ENCODE measurements around the gene UPP2. TPM values are rescaled to one million over a fixed set of nuclear protein-coding genes. Genes with fewer than 3 reads are reported as not detected.
A peak's percentile ranks its signal among the peaks of the same experiment; 100 is the strongest.

UPP2 gene
- total and polyA plus RNA-seq, 2 of the 13 experiments (the other 11 are each of a cell fraction or from before 2014, with no cell fraction given): 0.07 to 0.28 TPM

- TF ChIP-seq RBM39 (IDR thresholded peaks at IDR 0.05; ENCODE audit: low read depth, low read length, poor library complexity, severe bottlenecking) (no peak), PAX8 (CRISPR knock-in tag; IDR thresholded peaks at IDR 0.05; ENCODE audit: borderline replicate concordance) (no peak), MIER2 (CRISPR knock-in tag; IDR thresholded peaks at IDR 0.05) (peak; percentile 84), DR1 (CRISPR knock-in tag; IDR thresholded peaks at IDR 0.05) (no peak; the same call in 1 of the 2 replicates), ZNF550 (CRISPR knock-in tag; IDR thresholded peaks at IDR 0.05; ENCODE audit: borderline replicate concordance) (no peak), ZFP91 (CRISPR knock-in tag; IDR thresholded peaks at IDR 0.05; ENCODE audit: borderline replicate concordance) (no peak), U2AF2 (IDR thresholded peaks at IDR 0.05; ENCODE audit: low read depth, low read length) (no peak), ZNF563 (CRISPR knock-in tag; IDR thresholded peaks at IDR 0.05) (no peak), ZNF713 (CRISPR knock-in tag; IDR thresholded peaks at IDR 0.05) (no peak), RBFOX2 (IDR thresholded peaks at IDR 0.05; ENCODE audit: low read depth, low read length) (no peak; the same call in 1 of the 2 replicates), HNF4G (IDR thresholded peaks at IDR 0.05; ENCODE audit: borderline replicate concordance, low read depth, low read length) (peak; percentile 99), HNF4G (CRISPR knock-in tag; IDR thresholded peaks at IDR 0.05; ENCODE audit: borderline replicate concordance, low read depth) (peak; percentile 95), REXO4 (CRISPR knock-in tag; IDR thresholded peaks at IDR 0.05; ENCODE audit: borderline replicate concordance) (no peak), HNRNPK (IDR thresholded peaks at IDR 0.05; ENCODE audit: low read depth, low read length, poor library complexity, severe bottlenecking) (no peak), ZNF274 (CRISPR knock-in tag; IDR thresholded peaks at IDR 0.05) (no peak; the same call in 1 of the 2 replicates), ESRRA (CRISPR knock-in tag; IDR thresholded peaks at IDR 0.05; ENCODE audit: low read depth) (peak; percentile 26; the same call in 1 of the 2 replicates), ATF3 (CRISPR knock-in tag; IDR thresholded peaks at IDR 0.05) (0 out of 2 replicates have a peak, but pooled peaks have one; percentile 55), ZNF629 (CRISPR knock-in tag; conservative IDR thresholded peaks at IDR 0.05) (no peak), CEBPZ (IDR thresholded peaks at IDR 0.05; ENCODE audit: low read length) (no peak), CHD2 (IDR thresholded peaks at IDR 0.05; ENCODE audit: low read depth, low read length) (no peak; the same call in 1 of the 2 replicates), LBX2 (CRISPR knock-in tag; IDR thresholded peaks at IDR 0.05; ENCODE audit: borderline replicate concordance) (no peak), ZNF776 (CRISPR knock-in tag; IDR thresholded peaks at IDR 0.05) (no peak), REPIN1 (CRISPR knock-in tag; IDR thresholded peaks at IDR 0.05; ENCODE audit: borderline replicate concordance, low read depth) (peak; percentile 39; the same call in 1 of the 2 replicates), NRL (CRISPR knock-in tag; IDR thresholded peaks at IDR 0.05; ENCODE audit: borderline replicate concordance) (no peak), HOXA3 (CRISPR knock-in tag; IDR thresholded peaks at IDR 0.05) (peak; percentile 65)
Observed at GRCh38 chr2:158130832-158131473, 29.3 kb downstream of the UPP2 start (continued).
